SK-N-SH (cell line): ENCODE measurements around the gene TFCP2L1. TPM values are rescaled to one million over a fixed set of nuclear protein-coding genes. Genes with fewer than 3 reads are reported as not detected.
"Not testable (repeated sequence)": the region's sequence is repeated elsewhere in the genome, so short reads cannot be mapped to it uniquely, and the experiment has no call there.

Experiments used
- CTCF ChIA-PET: fragments of 300-600, 350-600 bp; formaldehyde crosslinking; extraction: SDS; loops from one replicate; lab custom pipeline; 2021; lab: Yijun Ruan, JAX
- POLR2A ChIA-PET: fragments of 350-600 bp; sonication (Branson Sonifier 250); formaldehyde crosslinking; extraction: SDS; loops from one replicate; lab custom pipeline; 2020; ENCODE audit warnings: antibody characterized with exemption, inconsistent platforms; lab: Yijun Ruan, JAX
- DNase-seq: peaks from one replicate; pipeline ENCODE4 v3.0.0; 2012
- H2AFZ ChIP-seq: fragments of 200-600 bp; sonication (generic); 2 replicates; pipeline ENCODE4 v1.8.1; 2016; ENCODE audit warnings: antibody characterized with exemption, mild to moderate bottlenecking, low read depth
- H3F3A ChIP-seq: fragments of 200-600 bp; sonication (generic); replicated peaks from 2 replicates; pipeline ENCODE3; 2016; ENCODE audit warnings: antibody characterized with exemption, mild to moderate bottlenecking; ENCODE audit not compliant: insufficient read depth
- H3K27ac ChIP-seq, 2 experiments: fragments of 200-500 bp in 1 of 2; fragments of 200-600 bp in 1 of 2; sonication (Bioruptor generic) in 1 of 2; sonication (generic), shearing (Covaris generic) in 1 of 2; 2 replicates each; pipeline versions ENCODE4 v1.5.1 to v1.6.1; 2014 to 2016; ENCODE audit warnings: low read depth in 2 of 2, inconsistent platforms in 1 of 2, low read length in 1 of 2, mild to moderate bottlenecking in 1 of 2, mixed read lengths in 1 of 2
- H3K27me3 ChIP-seq: fragments of 200-600 bp; sonication (generic), shearing (Covaris generic); 2 replicates; pipeline ENCODE4 v1.6.1; 2016; ENCODE audit warnings: mixed run types; ENCODE audit not compliant: insufficient read depth
- H3K36me3 ChIP-seq, 2 experiments: fragments of 200-500 bp in 1 of 2; fragments of 200-600 bp in 1 of 2; sonication (Bioruptor generic) in 1 of 2; sonication (generic) in 1 of 2; replicated peaks in 1 of 2; 2 replicates each; pipeline versions ENCODE3 to v1.5.1; 2014 to 2016; ENCODE audit warnings: low read length in 1 of 2, mild to moderate bottlenecking in 1 of 2; ENCODE audit not compliant: insufficient read depth in 2 of 2, control insufficient read depth in 1 of 2
- H3K4me1 ChIP-seq, 2 experiments: fragments of 200-500 bp in 1 of 2; fragments of 200-600 bp in 1 of 2; sonication (Bioruptor generic) in 1 of 2; sonication (generic), shearing (Covaris generic) in 1 of 2; 2 replicates each; pipeline versions ENCODE4 v1.5.1 to v1.6.1; 2014 to 2016; ENCODE audit warnings: low read depth in 1 of 2, low read length in 1 of 2, mixed run types in 1 of 2; ENCODE audit not compliant: insufficient read depth in 2 of 2, control insufficient read depth in 1 of 2
- H3K4me2 ChIP-seq: fragments of 200-600 bp; sonication (generic), shearing (Covaris generic); 2 replicates; pipeline ENCODE4 v1.6.1; 2017; ENCODE audit warnings: mixed run types
- H3K4me3 ChIP-seq, 2 experiments: fragments of 200-500 bp in 1 of 2; fragments of 200-600 bp in 1 of 2; sonication (Bioruptor generic) in 1 of 2; sonication (generic), shearing (Covaris generic) in 1 of 2; 2 replicates each; pipeline versions ENCODE4 v1.5.1 to v1.8.1; 2014 to 2016; ENCODE audit warnings: low read depth in 2 of 2, inconsistent platforms in 1 of 2, low read length in 1 of 2, mild to moderate bottlenecking in 1 of 2, mixed read lengths in 1 of 2, moderate library complexity in 1 of 2
- H3K79me2 ChIP-seq: fragments of 200-600 bp; sonication (generic); 2 replicates; pipeline ENCODE4 v1.8.1; 2017; ENCODE audit warnings: mild to moderate bottlenecking; ENCODE audit not compliant: insufficient read depth
- H3K9ac ChIP-seq: fragments of 200-600 bp; sonication (generic); 2 replicates; pipeline ENCODE4 v1.6.1; 2017; ENCODE audit warnings: mixed run types
- H3K9me2 ChIP-seq: fragments of 200-600 bp; sonication (generic); 2 replicates; pipeline ENCODE4 v1.6.1; 2017; ENCODE audit warnings: mixed run types
- H3K9me3 ChIP-seq: fragments of 200-600 bp; sonication (generic); 2 replicates; pipeline ENCODE4 v1.6.1; 2017; ENCODE audit warnings: mixed run types, mild to moderate bottlenecking, moderate library complexity
- H4K20me1 ChIP-seq: fragments of 200-600 bp; sonication (generic); 2 replicates; pipeline ENCODE4 v1.6.1; 2017; ENCODE audit warnings: mild to moderate bottlenecking, mixed run types; ENCODE audit not compliant: insufficient read depth
- JUND ChIP-seq: IDR thresholded peaks from 2 replicates; pipeline ENCODE4 v1.4.0; 2012
- NFIC ChIP-seq: IDR thresholded peaks from 2 replicates; pipeline ENCODE4 v1.4.0; 2012; ENCODE audit warnings: borderline replicate concordance
- REST ChIP-seq: IDR thresholded peaks from 2 replicates; pipeline ENCODE4 v1.6.1; 2012; ENCODE audit warnings: mild to moderate bottlenecking, low read depth, low read length, moderate library complexity
- WGBS: methylation state at CpG from one replicate; pipeline ENCODE4 v1.1.6; 2017; ENCODE audit warnings: low lambda C conversion rate; 5-methylcytosine and 5-hydroxymethylcytosine counted together
- polyA plus RNA-seq, 3 experiments: library from polyadenylated mRNA; depleted of rRNA; stranded (reverse); fragments of >200 nt; gene quantifications; 2 replicates each; pipeline ENCODE4 v1.2.3, GENCODE V29; 2012

The TFCP2L1 gene
- polyA plus RNA-seq, 1 of the 3 experiments (the other 2 are of a cell fraction): not detected

- H3K27ac ChIP-seq: no peak overlapping the region
- no peaks in the 10 kb centered on the region for H3K36me3 ChIP-seq
- POLR2A ChIA-PET: no interaction called here
- 48% methylated on average over 6 of the region's 6 CpGs for WGBS
- TF ChIP-seq REST (no peak), JUND (no peak), NFIC (no peak)
- DNase-seq: no peak
- no peaks in the 10 kb centered on the region for H3F3A ChIP-seq
- no peaks in the 10 kb centered on the region for H3K9me3 ChIP-seq
- no peaks in the 10 kb centered on the region for H4K20me1 ChIP-seq
- peaks cover 8% of the 10 kb centered on the region; the same call in 1 of the 2 replicates for H3K27me3 ChIP-seq
- H3K9me2 ChIP-seq: no peaks in the 10 kb centered on the region
- H3K4me2 ChIP-seq: no peak overlapping the region
- no peak overlapping the region for H3K9ac ChIP-seq
- no peaks in the 10 kb centered on the region for H3K79me2 ChIP-seq
- no peak overlapping the region for H3K4me3 ChIP-seq
- H2AFZ ChIP-seq: no peak overlapping the region
- H3K4me1 ChIP-seq: no peaks in the 10 kb centered on the region
- CTCF ChIA-PET: interaction anchor here (1.3 kb wide), 1 partner anchor 10 kb away, joined by 4 read pairs; no protein-coding TSS in a partner anchor
Observed at GRCh38 chr2:121228521-121228920, 56.5 kb downstream of the TFCP2L1 start.

- DNase-seq, H3K9me2 ChIP-seq, POLR2A ChIA-PET, H3K9me3 ChIP-seq, H3K27me3 ChIP-seq, H3K9ac ChIP-seq, H3K27ac ChIP-seq, H2AFZ ChIP-seq, H3K79me2 ChIP-seq, H3K4me2 ChIP-seq, H3F3A ChIP-seq, H4K20me1 ChIP-seq, H3K36me3 ChIP-seq, H3K4me3 ChIP-seq, H3K4me1 ChIP-seq: not testable (repeated sequence)
- CTCF ChIA-PET: interaction anchor here (1.3 kb wide), 1 partner anchor 9 kb away, joined by 4 read pairs; no protein-coding TSS in a partner anchor
- WGBS: 70% methylated on average over 15 of the region's 18 CpGs
Observed at GRCh38 chr2:121227381-121228144, 57.4 kb downstream of the TFCP2L1 start.

GRCh38 chr2:121225681-121226080 lies 59.3 kb downstream of the TFCP2L1 start:
- CTCF ChIA-PET: not testable (repeated sequence)

More at GRCh38 chr2:121225681-121226080, 59.3 kb downstream of the TFCP2L1 start:
- H3K27me3 ChIP-seq, H3K9me3 ChIP-seq, H3K4me1 ChIP-seq, H3F3A ChIP-seq, H4K20me1 ChIP-seq, H3K4me2 ChIP-seq, H3K36me3 ChIP-seq, H3K9ac ChIP-seq, H3K4me3 ChIP-seq, H3K79me2 ChIP-seq, H2AFZ ChIP-seq, H3K27ac ChIP-seq, DNase-seq, POLR2A ChIA-PET, H3K9me2 ChIP-seq: not testable (repeated sequence)
- 61% methylated on average over 21 of the region's 26 CpGs for WGBS
